HepG2 (cell line): ENCODE results near the gene MICALL2. TPM values are rescaled to one million over a fixed set of nuclear protein-coding genes. Genes with fewer than 3 reads are reported as not detected.

ENCODE experiments used
- DRAP1 ChIP-seq: IDR thresholded peaks from 2 replicates; pipeline ENCODE4 v1.6.1; 2016; ENCODE audit warnings: missing genetic modification reagents, missing compliant biosample characterization
- IRF1 ChIP-seq: sonication (generic); formaldehyde crosslinking; IDR thresholded peaks from 2 replicates; pipeline ENCODE4 v1.4.0; 2020; ENCODE audit warnings: low read depth, mild to moderate bottlenecking, missing genetic modification reagents
- MAFK ChIP-seq, 2 experiments: IDR thresholded peaks in 1 of 2; conservative IDR thresholded peaks in 1 of 2; 2 replicates each; pipeline ENCODE4 v1.6.1; 2011; ENCODE audit warnings: improper control_type of control experiment in 2 of 2, low read length in 2 of 2
- MATR3 ChIP-seq: sonication (generic); formaldehyde crosslinking; IDR thresholded peaks from 2 replicates; pipeline ENCODE4 v1.4.0; 2020; ENCODE audit warnings: missing genetic modification reagents
- POLR2A ChIP-seq, 2 experiments: IDR thresholded peaks; 2 replicates each; pipeline ENCODE4 v1.6.1; 2011; ENCODE audit warnings: low read depth in 2 of 2, low read length in 2 of 2, mild to moderate bottlenecking in 1 of 2, moderate library complexity in 1 of 2; ENCODE audit not compliant: insufficient read depth in 1 of 2
- PRDM15 ChIP-seq: sonication (generic); formaldehyde crosslinking; IDR thresholded peaks from 2 replicates; pipeline ENCODE4 v1.4.0; 2020; ENCODE audit warnings: missing genetic modification reagents
- STAG1 ChIP-seq: sonication (generic); formaldehyde crosslinking; IDR thresholded peaks from 2 replicates; pipeline ENCODE4 v1.4.0; 2020; ENCODE audit warnings: missing genetic modification reagents
- TBX3 ChIP-seq: fragments of 450-650 bp; IDR thresholded peaks from 2 replicates; pipeline ENCODE4 v1.6.1; 2017; ENCODE audit warnings: antibody characterized with exemption, mild to moderate bottlenecking, inconsistent platforms, borderline replicate concordance
- UBTF ChIP-seq: sonication (generic); formaldehyde crosslinking; IDR thresholded peaks from 2 replicates; pipeline ENCODE4 v1.4.0; 2020; ENCODE audit warnings: mild to moderate bottlenecking, missing genetic modification reagents
- ZBTB14 ChIP-seq: sonication (generic); formaldehyde crosslinking; IDR thresholded peaks from 2 replicates; pipeline ENCODE4 v1.4.0; 2020; ENCODE audit warnings: missing genetic modification reagents
- ZBTB3 ChIP-seq: sonication (generic); formaldehyde crosslinking; IDR thresholded peaks from 2 replicates; pipeline ENCODE4 v1.4.0; 2020; ENCODE audit warnings: low read depth, mild to moderate bottlenecking, moderate library complexity, missing genetic modification reagents, borderline replicate concordance
- ZBTB38 ChIP-seq: sonication (generic); formaldehyde crosslinking; IDR thresholded peaks from 2 replicates; pipeline ENCODE4 v1.5.1; 2020; ENCODE audit warnings: mild to moderate bottlenecking, missing genetic modification reagents
- ZC3H13 ChIP-seq: sonication (generic); formaldehyde crosslinking; IDR thresholded peaks from 2 replicates; pipeline ENCODE4 v1.8.1; 2023; ENCODE audit warnings: mild to moderate bottlenecking, missing genetic modification reagents, moderate library complexity
- ZNF12 ChIP-seq: sonication (generic); formaldehyde crosslinking; IDR thresholded peaks from 2 replicates; pipeline ENCODE4 v1.5.0; 2020; ENCODE audit warnings: missing genetic modification reagents
- ZNF224 ChIP-seq: sonication (generic); formaldehyde crosslinking; IDR thresholded peaks from 2 replicates; pipeline ENCODE4 v1.5.0; 2020; ENCODE audit warnings: mild to moderate bottlenecking, missing genetic modification reagents
- ZNF225 ChIP-seq: sonication (generic); formaldehyde crosslinking; IDR thresholded peaks from 2 replicates; pipeline ENCODE4 v1.4.0; 2020; ENCODE audit warnings: mild to moderate bottlenecking, missing genetic modification reagents
- ZNF282 ChIP-seq: fragments of 450-650 bp; IDR thresholded peaks from 2 replicates; pipeline ENCODE4 v1.6.1; 2018; ENCODE audit not compliant: partially characterized antibody
- ZNF3 ChIP-seq: IDR thresholded peaks from 2 replicates; pipeline ENCODE4 v1.7.0; 2017; ENCODE audit warnings: inconsistent platforms
- polyA plus RNA-seq, 8 experiments: library from polyadenylated mRNA; depleted of rRNA in 3 of 8; stranded (reverse) in 7 of 8; unstranded in 1 of 8; fragments of >200 nt; fragmentation: Illumina TruSeq in 4 of 8; extraction: Trizol in 4 of 8; gene quantifications; 2 replicates each; pipeline versions ENCODE4 v1.2.1 to v1.2.3, GENCODE V29; 2011 to 2016; ENCODE audit warnings: low read depth in 4 of 8, missing spikeins in 1 of 8, mixed read lengths in 1 of 8; ENCODE audit not compliant: insufficient read depth in 1 of 8
- total RNA-seq, 5 experiments: library from RNA; depleted of rRNA; stranded (reverse); fragments of >200 nt; fragmentation: Illumina TruSeq; extraction: Trizol; gene quantifications; 2 replicates each; pipeline ENCODE4 v1.2.3, GENCODE V29; 2016; ENCODE audit warnings: low read depth in 1 of 5

Gene MICALL2
- total and polyA plus RNA-seq, 2 of the 13 experiments (the other 11 are each of a cell fraction or from before 2014, with no cell fraction given) = 5.8 to 12.4 TPM

DNA sequence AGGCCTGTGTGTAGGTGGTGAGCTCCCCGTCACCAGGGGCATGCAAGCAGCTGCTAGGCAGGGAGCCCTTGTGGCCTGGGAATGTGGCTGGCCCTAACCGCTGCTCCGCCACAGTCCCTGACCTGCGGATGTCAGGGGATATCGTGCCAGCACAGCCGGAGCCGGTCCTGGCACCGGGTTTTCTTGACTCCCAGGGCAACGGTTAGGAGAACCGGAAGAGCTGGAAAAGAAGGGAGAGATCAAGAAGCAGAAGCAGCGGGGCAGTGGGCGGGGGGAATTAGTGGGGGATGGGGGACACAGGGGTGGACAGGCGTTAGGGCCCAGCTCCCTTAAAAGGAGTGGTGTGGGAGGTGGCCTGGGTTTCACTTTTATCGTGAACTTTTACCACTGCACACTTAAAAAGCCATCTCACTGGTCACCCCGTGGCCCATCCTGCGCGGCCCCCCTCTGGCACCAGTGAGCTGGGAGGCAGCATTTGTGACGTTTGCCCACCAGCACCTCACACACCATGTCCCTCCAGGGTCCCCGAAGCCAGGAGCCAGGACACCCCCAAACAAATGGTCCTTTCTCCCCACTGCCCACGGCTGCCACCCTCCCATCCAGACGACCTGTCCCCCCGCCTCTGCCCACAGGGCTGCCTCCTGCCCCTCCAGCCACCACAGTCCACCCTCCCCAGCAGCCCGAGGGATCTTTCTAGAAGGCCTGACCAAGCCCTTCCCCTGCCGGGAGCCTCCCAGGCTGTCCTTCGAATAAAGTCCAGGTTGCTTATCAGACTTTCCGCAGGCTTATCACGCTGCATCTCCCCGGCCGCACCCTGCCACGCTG lies 1.8 kb upstream of the MICALL2 start (continued):
- TF ChIP-seq ZNF3 (CRISPR knock-in tag) = peak; percentile 85
- TF ChIP-seq ZBTB14 (CRISPR knock-in tag) = no peak
- TF ChIP-seq POLR2A (IDR thresholded peaks at IDR 0.05; ENCODE audit: insufficient read depth in 1 of 2, low read depth in 2 of 2, low read length in 2 of 2) = peak in 1 of 2 experiments; percentile 32; a peak in 1 of 4 replicates
- no peak for TF ChIP-seq ZBTB38 (CRISPR knock-in tag)
- TF ChIP-seq DRAP1 = 0 out of 2 replicates have a peak, but pooled peaks have one; percentile 8
- no peak for TF ChIP-seq TBX3
- no peak for TF ChIP-seq ZNF225 (CRISPR knock-in tag)
- no peak for TF ChIP-seq ZNF224 (CRISPR knock-in tag)
- TF ChIP-seq ZNF12 = peak; percentile 40; the same call in 1 of the 2 replicates
- TF ChIP-seq ZC3H13 (CRISPR knock-in tag) = no peak
- TF ChIP-seq UBTF = no peak
- TF ChIP-seq ZBTB3 (CRISPR knock-in tag) = 0 out of 2 replicates have a peak, but pooled peaks have one; percentile 50
- TF ChIP-seq IRF1 (CRISPR knock-in tag) = no peak
- no peak for TF ChIP-seq STAG1 (CRISPR knock-in tag)
- no peak for TF ChIP-seq MAFK (conservative IDR thresholded peaks at IDR 0.05 in 1 of 2, IDR thresholded peaks at IDR 0.05 in 1 of 2; ENCODE audit: low read length in 2 of 2)
- TF ChIP-seq ZNF282 = no peak
- no peak for TF ChIP-seq MATR3 (CRISPR knock-in tag)
- peak; percentile 98 for TF ChIP-seq PRDM15 (CRISPR knock-in tag)
